ENCODE results near the gene PRSS8. TPM values are rescaled to one million over a fixed set of nuclear protein-coding genes. Genes with fewer than 3 reads are reported as not detected.
"Not testable (repeated sequence)": the region's sequence is repeated elsewhere in the genome, so short reads cannot be mapped to it uniquely, and the experiment has no call there.

Gene PRSS8
- total RNA-seq, 1 donor from 2014 or later: not detected

DNA sequence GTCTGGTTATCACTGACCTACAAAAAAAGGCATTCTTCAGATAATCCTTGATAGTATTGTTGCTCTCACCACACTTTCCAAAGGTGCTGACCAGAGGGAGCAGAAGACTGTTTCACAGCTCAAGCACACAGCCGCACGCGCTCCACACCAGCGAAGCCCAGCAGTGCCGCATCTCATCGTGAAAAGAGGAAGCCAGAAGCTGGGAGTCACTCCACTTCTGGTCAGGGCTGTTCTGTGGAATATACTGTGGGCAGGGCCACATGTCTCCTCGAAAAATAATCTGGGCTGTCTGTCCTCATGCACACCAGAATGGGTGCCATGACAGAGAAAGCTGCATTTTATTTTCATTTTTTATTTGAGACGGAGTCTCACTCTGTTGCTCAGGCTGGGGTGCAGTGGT lies 21.6 kb upstream of the PRSS8 start:
- H3K27ac Mint-ChIP-seq: no peak overlapping the region
- no peak for DNase-seq (ENCODE audit: low spot score)
- no peaks in the 10 kb centered on the region for H3K4me1 Mint-ChIP-seq (ENCODE audit: low read depth)
- H3K4me3 Mint-ChIP-seq: peak overlapping the region; percentile 13
- H3K27me3 Mint-ChIP-seq (ENCODE audit: insufficient read depth): peaks cover 20% of the 10 kb centered on the region
- H3K36me3 Mint-ChIP-seq (ENCODE audit: low read depth): no peaks in the 10 kb centered on the region
- H3K9me3 Mint-ChIP-seq: no peaks in the 10 kb centered on the region
- intact Hi-C loops (cut with micrococcal nuclease): no loop called here

DNA sequence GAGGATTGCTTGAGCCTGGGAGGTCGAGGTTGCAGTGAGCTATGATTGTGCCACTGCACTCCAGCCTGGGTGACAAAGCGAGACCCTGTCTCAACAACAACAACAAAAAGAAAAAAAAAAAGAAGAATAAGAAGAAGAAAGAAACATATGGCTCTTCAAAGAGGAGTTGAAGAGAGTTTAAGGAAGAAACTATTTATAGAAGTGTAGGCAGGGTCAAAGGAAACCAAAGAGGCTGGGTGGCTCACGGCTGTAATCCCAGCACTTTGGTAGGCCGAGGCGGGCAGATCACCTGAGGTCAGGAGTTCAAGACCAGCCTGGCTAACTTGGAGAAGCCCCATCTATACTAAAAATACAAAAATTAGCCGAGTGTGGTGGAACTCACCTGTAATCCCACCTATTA lies 15.4 kb upstream of the PRSS8 start:
- H3K9me3 Mint-ChIP-seq; H3K27ac Mint-ChIP-seq; intact Hi-C loops (cut with micrococcal nuclease); H3K4me1 Mint-ChIP-seq (ENCODE audit: low read depth); H3K36me3 Mint-ChIP-seq (ENCODE audit: low read depth); H3K4me3 Mint-ChIP-seq; DNase-seq (ENCODE audit: low spot score): not testable (repeated sequence)
- H3K27me3 Mint-ChIP-seq (ENCODE audit: insufficient read depth): peaks cover 13% of the 10 kb centered on the region

DNA sequence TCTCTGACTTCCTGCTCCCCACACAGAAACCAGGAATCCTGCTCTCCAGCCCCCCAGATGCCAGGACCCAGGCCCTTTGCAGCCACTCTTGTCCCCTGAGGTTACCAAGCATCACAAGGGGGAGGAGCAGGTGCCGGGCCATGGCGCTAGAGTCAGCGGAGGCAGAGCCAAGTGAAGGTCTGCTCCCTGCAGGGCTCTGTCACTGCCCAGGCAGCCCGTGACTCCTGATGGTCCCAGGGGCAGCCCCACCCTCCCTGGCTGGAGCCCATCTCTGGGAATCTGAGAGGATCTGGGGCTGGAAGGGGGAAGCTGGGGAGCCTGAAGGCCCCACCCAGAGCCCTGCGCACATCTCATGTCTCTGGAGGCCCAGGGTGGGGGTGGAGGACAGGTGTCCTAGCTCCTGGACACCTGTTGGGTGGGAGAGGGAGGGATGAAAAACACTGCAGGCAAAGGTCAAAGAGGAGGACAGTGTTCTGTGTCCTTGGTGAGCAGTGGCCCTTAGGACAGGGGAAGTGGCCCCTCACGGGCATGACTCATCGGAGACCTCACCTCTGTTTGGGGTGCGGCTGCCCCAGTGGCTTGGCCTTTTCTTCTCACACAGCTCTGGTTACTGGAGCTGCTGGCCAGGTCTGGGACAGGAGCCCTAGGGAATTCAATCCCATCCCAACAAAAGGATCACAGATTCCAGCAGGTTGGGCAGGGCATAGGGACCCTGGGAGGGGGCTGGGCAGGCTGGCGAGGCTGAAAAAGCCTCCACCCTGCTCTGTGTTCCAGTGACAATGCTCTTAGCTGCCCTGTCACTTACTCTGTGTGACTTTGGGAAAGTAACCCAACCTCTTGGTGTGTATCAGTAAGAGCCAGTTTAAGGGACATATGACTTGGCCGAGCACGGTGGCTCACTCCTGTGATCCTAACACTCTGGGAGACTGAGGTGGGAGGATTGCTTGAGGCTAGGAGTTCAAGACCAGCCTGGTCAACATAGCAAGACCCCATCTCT lies 14.7 kb upstream of the PRSS8 start, which contains the start of gene PRSS36:
Gene PRSS36, minus strand, starts transcription at position 173 of the 997 bp plus-strand sequence. Its CDS starts 31 bp downstream, at position 142.
- H3K27ac Mint-ChIP-seq: no peak within 1 kb of the TSS
- intact Hi-C loops (cut with micrococcal nuclease): no loop called here
- DNase-seq (ENCODE audit: low spot score): no peak
- no peaks in the 10 kb centered on the region for H3K9me3 Mint-ChIP-seq
- no peaks in the 10 kb centered on the region for H3K36me3 Mint-ChIP-seq (ENCODE audit: low read depth)
- no peaks in the 10 kb centered on the region for H3K4me1 Mint-ChIP-seq (ENCODE audit: low read depth)
- no peak within 1 kb of the TSS for H3K4me3 Mint-ChIP-seq
- H3K27me3 Mint-ChIP-seq (ENCODE audit: insufficient read depth): peaks cover 12% of the 10 kb centered on the region

DNA sequence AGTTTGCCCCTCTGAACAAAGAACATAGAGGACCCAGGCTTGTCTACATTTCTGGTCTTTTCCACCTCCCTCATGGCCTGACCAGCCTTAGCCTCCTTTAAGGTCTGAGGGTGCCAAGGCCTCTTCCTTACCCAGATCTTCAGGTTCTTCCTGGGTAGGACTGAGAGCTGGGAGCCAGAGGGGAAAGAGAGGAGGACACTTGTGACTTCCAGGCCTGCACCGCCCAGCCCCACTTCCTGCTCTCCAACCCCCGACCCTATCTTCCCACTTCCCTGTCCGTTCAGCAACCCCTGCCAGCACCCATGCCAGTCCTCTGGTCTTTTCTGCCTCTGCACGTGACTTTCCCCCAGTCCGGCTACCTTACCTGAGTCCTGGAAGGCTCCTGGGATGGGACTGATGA lies 13.8 kb upstream of the PRSS8 start:
- DNase-seq (ENCODE audit: low spot score): no peak
- Mint-ChIP-seq H3K27ac (no peak overlapping the region), H3K9me3 (no peaks in the 10 kb centered on the region), H3K27me3 (ENCODE audit: insufficient read depth) (peaks cover 13% of the 10 kb centered on the region), H3K4me3 (no peak overlapping the region), H3K4me1 (ENCODE audit: low read depth) (no peaks in the 10 kb centered on the region), H3K36me3 (ENCODE audit: low read depth) (no peaks in the 10 kb centered on the region)
- intact Hi-C loops (cut with micrococcal nuclease): no loop called here

DNA sequence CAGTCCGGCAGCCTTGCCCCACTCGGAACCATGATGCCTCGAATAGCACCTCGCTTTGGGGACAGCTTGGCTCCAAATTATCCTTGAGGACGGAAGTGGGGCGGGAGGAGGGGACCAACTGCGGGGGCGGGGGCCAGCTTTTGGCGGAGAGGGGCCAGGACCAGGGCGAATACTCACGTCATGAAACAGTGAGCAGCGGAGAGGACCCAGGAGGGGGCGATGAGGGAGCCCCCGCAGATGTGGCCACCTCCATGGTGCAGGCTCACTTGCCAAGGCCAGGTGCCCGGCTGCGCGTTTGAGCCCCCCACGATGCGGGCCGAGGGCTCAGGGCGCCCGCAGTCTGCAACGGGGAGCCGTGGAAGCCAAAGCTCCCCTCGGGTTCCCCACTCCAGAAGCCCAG lies 13.4 kb upstream of the PRSS8 start:
- Mint-ChIP-seq H3K36me3 (ENCODE audit: low read depth) (no peaks in the 10 kb centered on the region), H3K9me3 (no peaks in the 10 kb centered on the region), H3K27me3 (ENCODE audit: insufficient read depth) (peaks cover 15% of the 10 kb centered on the region), H3K4me1 (ENCODE audit: low read depth) (peaks cover 1% of the 10 kb centered on the region), H3K4me3 (no peak overlapping the region), H3K27ac (no peak overlapping the region)
- intact Hi-C loops (cut with micrococcal nuclease): no loop called here
- no peak for DNase-seq (ENCODE audit: low spot score)

DNA sequence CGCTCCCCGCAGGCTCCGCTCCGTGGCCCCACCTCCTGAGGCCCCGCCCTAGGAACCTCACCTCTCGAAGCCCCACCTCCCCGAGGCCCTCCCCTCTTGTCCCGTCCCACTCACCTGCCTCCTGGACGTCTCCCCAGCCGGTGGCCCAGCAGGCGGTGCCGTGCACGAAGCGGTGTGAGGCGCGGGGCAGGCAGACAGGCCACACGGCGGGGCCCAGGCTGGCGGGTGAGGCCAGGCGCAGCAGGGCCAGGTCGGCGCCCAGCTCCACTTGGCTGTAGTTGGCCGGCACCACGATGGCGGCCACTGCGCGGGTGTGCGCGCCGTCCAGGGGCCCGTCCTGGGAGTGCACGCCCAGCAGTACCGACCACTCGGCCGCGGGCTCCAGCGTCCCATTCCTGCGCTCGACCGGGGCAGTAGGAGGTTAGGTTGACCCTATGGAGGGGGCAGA lies 12.8 kb upstream of the PRSS8 start:
- H3K4me3 Mint-ChIP-seq: no peak overlapping the region
- no peaks in the 10 kb centered on the region for H3K9me3 Mint-ChIP-seq
- no peak for DNase-seq (ENCODE audit: low spot score)
- intact Hi-C loops (cut with micrococcal nuclease): no loop called here
- peaks cover 17% of the 10 kb centered on the region for H3K27me3 Mint-ChIP-seq (ENCODE audit: insufficient read depth)
- H3K36me3 Mint-ChIP-seq (ENCODE audit: low read depth): no peaks in the 10 kb centered on the region
- H3K4me1 Mint-ChIP-seq (ENCODE audit: low read depth): peaks cover 7% of the 10 kb centered on the region
- H3K27ac Mint-ChIP-seq: no peak overlapping the region

DNA sequence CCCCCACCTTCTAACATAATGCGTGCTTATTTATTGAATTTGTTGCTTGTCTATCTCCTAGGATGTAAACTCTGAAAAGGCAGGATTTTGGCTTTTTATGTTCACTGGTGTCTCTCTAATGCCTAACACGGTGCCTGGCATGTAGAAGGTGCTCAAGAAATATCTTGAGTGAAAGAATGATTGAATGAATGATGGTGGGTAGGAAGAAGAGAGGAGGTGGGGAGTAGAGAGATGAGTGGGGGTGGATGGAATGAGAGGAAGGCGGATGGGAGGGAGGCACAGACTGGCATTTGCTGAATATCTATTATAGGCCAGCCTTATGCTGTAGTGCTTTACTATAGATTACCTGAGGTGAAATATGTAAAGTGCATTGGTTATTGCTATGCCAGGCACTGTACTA lies 12.0 kb upstream of the PRSS8 start:
- Mint-ChIP-seq H3K4me1 (ENCODE audit: low read depth) (peaks cover 7% of the 10 kb centered on the region), H3K27me3 (ENCODE audit: insufficient read depth) (peaks cover 17% of the 10 kb centered on the region), H3K9me3 (no peaks in the 10 kb centered on the region), H3K4me3 (no peak overlapping the region), H3K27ac (no peak overlapping the region), H3K36me3 (ENCODE audit: low read depth) (no peaks in the 10 kb centered on the region)
- DNase-seq (ENCODE audit: low spot score): no peak
- intact Hi-C loops (cut with micrococcal nuclease): no loop called here

DNA sequence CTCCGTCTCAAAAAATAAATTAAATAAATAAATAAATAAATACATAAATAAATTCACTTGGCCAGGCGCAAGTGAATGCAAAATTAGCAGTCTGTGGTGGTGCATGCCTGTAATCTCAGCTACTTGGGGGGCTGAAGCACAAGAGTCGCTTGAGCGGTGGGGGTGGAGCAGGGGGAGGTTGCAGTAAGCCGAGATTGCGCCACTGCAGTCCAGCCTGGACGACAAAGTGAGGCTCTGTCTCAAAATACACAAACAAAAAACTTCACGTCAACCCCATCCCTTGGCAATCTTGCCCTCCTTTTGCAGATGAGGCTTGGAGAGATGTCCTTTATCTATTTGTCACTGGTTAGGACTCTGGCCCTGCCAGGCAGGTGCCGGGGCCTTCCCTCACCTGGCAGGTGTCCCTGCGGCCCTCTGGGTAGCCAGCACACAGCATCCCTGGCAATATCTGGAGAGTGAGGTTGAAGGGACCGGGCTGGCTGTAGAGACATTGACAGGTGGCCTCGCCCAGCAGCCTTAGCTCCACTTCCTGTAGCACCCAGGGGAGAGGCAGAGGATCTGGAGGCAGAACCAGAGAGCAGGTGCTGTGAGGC lies 10.0 kb upstream of the PRSS8 start:
- intact Hi-C loops (cut with micrococcal nuclease): no loop called here
- Mint-ChIP-seq H3K4me3 (no peak overlapping the region), H3K27ac (no peak overlapping the region), H3K36me3 (ENCODE audit: low read depth) (no peaks in the 10 kb centered on the region), H3K27me3 (ENCODE audit: insufficient read depth) (peaks cover 17% of the 10 kb centered on the region), H3K9me3 (no peaks in the 10 kb centered on the region), H3K4me1 (ENCODE audit: low read depth) (peaks cover 12% of the 10 kb centered on the region)
- DNase-seq (ENCODE audit: low spot score): no peak

DNA sequence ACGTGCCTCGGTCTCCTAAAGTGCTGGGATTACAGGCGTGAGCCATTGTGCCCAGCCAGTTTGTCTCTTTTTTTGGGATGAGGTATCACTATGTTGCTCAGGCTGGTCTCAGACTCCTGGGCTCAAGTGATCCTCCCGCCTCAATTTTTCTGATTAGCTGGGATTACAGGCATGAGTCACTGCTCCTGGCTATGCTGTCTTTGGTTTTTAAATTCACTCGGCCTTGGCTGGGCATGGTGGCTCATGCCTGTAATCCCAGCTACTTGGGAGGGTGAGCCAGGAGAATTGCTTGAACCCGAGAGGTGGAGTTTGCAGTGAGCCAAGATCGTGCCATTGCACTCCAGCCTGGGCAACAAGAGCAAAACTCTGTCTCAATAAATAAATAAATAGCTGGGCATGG lies 8.9 kb upstream of the PRSS8 start:
- H3K4me3 Mint-ChIP-seq: peak overlapping the region; percentile 60
- H3K9me3 Mint-ChIP-seq; DNase-seq (ENCODE audit: low spot score); intact Hi-C loops (cut with micrococcal nuclease); H3K36me3 Mint-ChIP-seq (ENCODE audit: low read depth): not testable (repeated sequence)
- peaks cover 12% of the 10 kb centered on the region for H3K4me1 Mint-ChIP-seq (ENCODE audit: low read depth)
- peaks cover 17% of the 10 kb centered on the region for H3K27me3 Mint-ChIP-seq (ENCODE audit: insufficient read depth)
- peak overlapping the region; percentile 34 for H3K27ac Mint-ChIP-seq

DNA sequence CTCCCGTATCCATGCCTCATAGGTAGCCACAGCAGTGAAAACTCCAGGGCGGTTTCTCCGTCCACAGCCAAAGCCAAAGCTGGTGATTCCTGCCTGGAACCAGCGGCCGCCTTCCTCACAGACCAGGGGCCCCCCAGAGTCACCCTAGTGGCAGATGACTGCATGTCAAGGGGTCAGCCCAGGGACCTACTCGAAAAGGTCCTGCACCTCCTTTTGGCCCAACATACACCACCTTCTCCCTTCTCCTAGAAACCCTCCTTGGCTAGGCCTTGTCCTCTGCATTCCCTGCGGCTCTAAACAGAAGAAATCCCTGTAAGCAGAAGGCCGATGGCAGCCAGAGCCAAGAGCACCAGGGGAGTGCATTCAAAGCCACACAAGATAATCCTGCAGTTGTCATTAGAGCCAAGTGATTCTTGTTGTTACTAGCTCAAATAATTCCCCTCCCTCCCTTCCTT lies 8.2 kb upstream of the PRSS8 start:
- H3K36me3 Mint-ChIP-seq (ENCODE audit: low read depth): no peaks in the 10 kb centered on the region
- DNase-seq (ENCODE audit: low spot score): no peak
- no peaks in the 10 kb centered on the region for H3K9me3 Mint-ChIP-seq
- intact Hi-C loops (cut with micrococcal nuclease): loop anchor here (2.0 kb wide), 1 partner anchor 37 kb away; no protein-coding TSS in a partner anchor
- H3K27me3 Mint-ChIP-seq (ENCODE audit: insufficient read depth): peaks cover 17% of the 10 kb centered on the region
- peaks cover 12% of the 10 kb centered on the region for H3K4me1 Mint-ChIP-seq (ENCODE audit: low read depth)
- H3K27ac Mint-ChIP-seq: peak overlapping the region; percentile 80
- peak overlapping the region; percentile 60 for H3K4me3 Mint-ChIP-seq

DNA sequence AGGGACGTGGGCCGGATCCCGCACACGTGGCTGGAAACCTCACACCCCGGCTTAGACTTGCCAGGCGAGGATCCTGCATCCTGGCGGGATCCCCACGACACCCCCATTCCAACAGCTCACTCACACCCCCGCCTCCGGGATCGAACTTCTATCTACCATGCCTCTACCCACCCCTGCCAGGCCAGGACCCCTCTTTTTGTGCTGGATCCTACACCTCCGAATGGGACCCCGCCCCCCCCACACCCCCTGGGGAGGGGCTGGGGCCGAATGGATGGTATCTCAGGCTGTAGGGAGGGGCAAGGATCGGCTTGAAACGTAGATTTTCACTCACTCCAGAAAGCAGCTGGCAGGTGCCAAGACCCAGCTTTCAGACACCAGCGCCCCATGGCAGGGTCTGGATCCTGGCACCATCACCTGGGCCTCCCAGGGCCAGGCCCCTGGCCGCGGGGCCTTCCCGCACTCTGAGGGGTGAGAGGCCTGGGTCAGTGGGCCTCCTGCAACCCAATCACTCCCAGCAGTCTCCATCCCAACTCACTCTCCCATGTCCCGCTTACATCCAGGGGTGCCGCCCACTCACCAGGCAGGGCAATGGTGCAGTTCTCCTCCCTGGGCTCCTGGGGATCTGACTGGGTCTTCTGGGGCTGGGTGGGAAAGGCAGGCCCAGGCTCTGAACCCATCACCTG lies 7.6 kb upstream of the PRSS8 start:
- H3K36me3 Mint-ChIP-seq (ENCODE audit: low read depth): no peaks in the 10 kb centered on the region
- H3K9me3 Mint-ChIP-seq: no peaks in the 10 kb centered on the region
- H3K27me3 Mint-ChIP-seq (ENCODE audit: insufficient read depth): peaks cover 17% of the 10 kb centered on the region
- peak overlapping the region; percentile 80 for H3K27ac Mint-ChIP-seq
- intact Hi-C loops (cut with micrococcal nuclease): loop anchor here (2.0 kb wide), 1 partner anchor 36 kb away; no protein-coding TSS in a partner anchor
- no peak for DNase-seq (ENCODE audit: low spot score)
- peaks cover 12% of the 10 kb centered on the region for H3K4me1 Mint-ChIP-seq (ENCODE audit: low read depth)
- H3K4me3 Mint-ChIP-seq: peak overlapping the region; percentile 60

DNA sequence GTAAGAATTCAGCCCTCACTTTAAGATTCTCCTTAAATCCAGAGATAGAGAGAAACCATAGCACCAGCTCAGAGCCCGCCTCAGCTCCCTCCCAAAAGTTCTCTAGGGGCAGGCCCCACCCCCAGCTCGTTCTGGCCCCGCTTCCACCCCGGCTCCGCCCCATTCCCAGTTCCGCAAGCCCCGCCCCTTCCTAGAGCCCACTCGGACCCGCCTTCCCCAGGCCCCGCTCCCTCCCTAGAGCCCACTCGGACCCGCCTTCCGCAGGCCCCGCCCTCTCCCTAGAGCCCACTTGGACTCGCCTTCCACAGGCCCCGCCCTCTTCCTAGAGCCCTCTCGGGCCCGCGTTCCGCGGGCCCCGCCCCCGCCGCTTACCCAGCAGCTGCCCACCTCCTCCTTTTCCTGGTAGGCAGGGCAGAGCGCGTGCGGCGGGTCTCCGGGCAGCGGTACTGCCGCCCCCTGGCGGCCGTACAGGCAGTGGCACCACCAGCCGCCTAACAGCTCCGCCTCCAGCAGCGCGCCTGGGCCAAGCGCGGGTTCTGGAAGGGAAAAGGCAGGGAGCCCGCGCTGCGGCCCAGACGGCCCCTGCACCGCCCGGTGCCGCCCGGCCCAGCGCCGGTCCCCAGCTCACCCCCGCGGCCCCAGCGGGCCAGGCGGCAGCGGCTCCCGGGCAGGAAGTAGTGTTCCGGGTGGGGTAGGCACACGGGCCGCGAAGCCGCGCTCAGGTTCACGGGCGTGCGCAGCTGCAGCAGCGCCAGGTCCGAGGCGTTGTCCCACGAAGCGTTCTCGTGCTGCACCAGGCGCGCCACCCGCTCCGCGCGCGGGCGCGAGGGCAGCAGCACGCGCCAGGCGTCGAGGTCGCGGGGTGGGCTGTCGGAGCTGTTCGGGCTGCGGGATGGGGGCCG lies 6.8 kb upstream of the PRSS8 start:
- peak; percentile 98 for DNase-seq (ENCODE audit: low spot score)
- no peaks in the 10 kb centered on the region for H3K9me3 Mint-ChIP-seq
- H3K27ac Mint-ChIP-seq: peak overlapping the region; percentile 88
- peaks cover 12% of the 10 kb centered on the region for H3K4me1 Mint-ChIP-seq (ENCODE audit: low read depth)
- intact Hi-C loops (cut with micrococcal nuclease): loop anchor here (1.0 to 2.0 kb wide), 15 partner anchors 25 to 727 kb away; partner anchors contain the start of genes ARMC5, FBXL19, HSD3B7 and KAT8
- peak overlapping the region; percentile 78 for H3K4me3 Mint-ChIP-seq
- H3K36me3 Mint-ChIP-seq (ENCODE audit: low read depth): no peaks in the 10 kb centered on the region
- peaks cover 13% of the 10 kb centered on the region for H3K27me3 Mint-ChIP-seq (ENCODE audit: insufficient read depth)
